ENCODE data around the gene CEP128. TPM values are rescaled to one million over a fixed set of nuclear protein-coding genes. Genes with fewer than 3 reads are reported as not detected.

The CEP128 gene
- total and polyA plus RNA-seq, 3 experiments from 2014 or later, result 5.4 to 17.1 (median 15.4) TPM

DNA sequence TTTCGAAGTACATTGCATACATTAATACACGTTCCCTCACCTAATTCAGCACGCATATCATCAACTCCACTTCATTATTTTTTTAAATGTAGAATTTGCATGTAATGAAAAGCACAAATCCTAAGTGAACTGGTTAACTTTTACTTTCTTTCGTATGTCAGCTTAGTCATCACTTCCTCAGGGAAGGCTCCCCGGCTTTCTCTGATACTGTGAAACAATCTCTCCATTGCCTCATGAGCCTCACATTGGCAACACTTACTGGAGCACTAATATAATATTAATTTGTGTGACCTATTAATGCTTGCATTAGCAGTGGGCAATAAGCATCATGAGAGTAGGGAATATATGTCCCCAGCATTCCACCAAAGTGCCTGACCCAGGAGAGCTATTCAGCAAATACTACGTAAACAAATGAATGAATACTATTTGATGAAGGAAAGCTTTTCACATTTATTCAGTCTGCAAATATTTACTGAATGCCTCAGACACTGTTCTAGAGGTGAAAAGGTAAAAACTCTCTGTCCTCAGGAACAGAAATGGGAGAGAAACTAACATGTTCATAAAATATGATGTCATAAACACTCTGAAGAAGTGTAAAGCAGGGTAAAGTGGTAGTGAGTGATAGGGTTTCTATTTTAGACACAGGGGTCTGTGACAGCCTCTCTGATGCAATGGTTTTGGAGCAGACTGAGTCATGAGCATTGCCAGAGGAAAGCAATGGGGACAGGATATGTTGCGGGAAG lies 402.7 kb downstream of the CEP128 start:
- no peaks in the 10 kb centered on the region for H3K9me3 ChIP-seq (ENCODE audit: low read length)
- H3K4me3 ChIP-seq (ENCODE audit: low read length), result no peak overlapping the region
- no peak for DNase-seq
- no peaks in the 10 kb centered on the region for H3K36me3 ChIP-seq (ENCODE audit: insufficient read depth, low read length)
- CTCF ChIA-PET, result no interaction called here
- Mint-ChIP-seq H3K27me3 (no peaks in the 10 kb centered on the region), H3K27ac (no peak overlapping the region), H3K4me3 (no peak overlapping the region), H3K36me3 (peaks cover 1 to 20% (median 4%) of the 10 kb centered on the region in 3 donors), H3K9me3 (peaks cover 11 to 22% (median 14%) of the 10 kb centered on the region in 5 donors), H3K4me1 (no peaks in the 10 kb centered on the region)
- no peaks in the 10 kb centered on the region for H3K4me1 ChIP-seq (ENCODE audit: insufficient read depth, low read length)
- no peaks in the 10 kb centered on the region for H3K27me3 ChIP-seq (ENCODE audit: insufficient read depth, low read length, poor library complexity, severe bottlenecking)
- H3K27ac ChIP-seq (ENCODE audit: low read depth, low read length), result no peak overlapping the region
- POLR2A ChIA-PET, result no interaction called here

DNA sequence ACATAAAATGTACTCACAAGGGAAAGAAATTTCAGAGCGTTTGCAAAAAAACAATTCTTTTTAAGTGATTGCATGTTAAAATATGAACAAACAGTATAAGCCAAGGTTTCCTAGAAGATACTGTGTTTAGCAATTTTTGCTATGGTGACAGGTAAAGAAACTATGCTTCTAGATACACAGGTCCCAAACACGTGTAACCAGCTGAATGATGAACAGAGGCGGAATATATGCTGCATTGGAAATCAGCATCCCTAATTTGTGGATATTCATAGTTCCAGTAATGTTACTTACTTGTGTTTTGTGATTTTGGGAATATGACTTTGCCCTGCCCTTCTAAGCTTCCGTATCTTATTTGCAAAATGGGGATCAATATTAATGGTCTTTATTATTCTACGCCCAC lies 403.9 kb downstream of the CEP128 start:
- DNase-seq, result no peak
- CTCF ChIA-PET, result no interaction called here
- H3K4me3 ChIP-seq (ENCODE audit: low read length), result no peak overlapping the region
- H3K27me3 ChIP-seq (ENCODE audit: insufficient read depth, low read length, poor library complexity, severe bottlenecking), result no peaks in the 10 kb centered on the region
- H3K9me3 Mint-ChIP-seq, result peaks cover 11 to 22% (median 14%) of the 10 kb centered on the region in 5 donors
- POLR2A ChIA-PET, result no interaction called here
- no peaks in the 10 kb centered on the region for H3K4me1 Mint-ChIP-seq
- no peak overlapping the region for H3K4me3 Mint-ChIP-seq
- H3K27me3 Mint-ChIP-seq, result no peaks in the 10 kb centered on the region
- no peaks in the 10 kb centered on the region for H3K36me3 ChIP-seq (ENCODE audit: insufficient read depth, low read length)
- peaks cover 1 to 20% (median 3%) of the 10 kb centered on the region in 3 donors for H3K36me3 Mint-ChIP-seq
- no peak overlapping the region for H3K27ac Mint-ChIP-seq
- no peak overlapping the region for H3K27ac ChIP-seq (ENCODE audit: low read depth, low read length)
- H3K4me1 ChIP-seq (ENCODE audit: insufficient read depth, low read length), result no peaks in the 10 kb centered on the region
- H3K9me3 ChIP-seq (ENCODE audit: low read length), result no peaks in the 10 kb centered on the region

DNA sequence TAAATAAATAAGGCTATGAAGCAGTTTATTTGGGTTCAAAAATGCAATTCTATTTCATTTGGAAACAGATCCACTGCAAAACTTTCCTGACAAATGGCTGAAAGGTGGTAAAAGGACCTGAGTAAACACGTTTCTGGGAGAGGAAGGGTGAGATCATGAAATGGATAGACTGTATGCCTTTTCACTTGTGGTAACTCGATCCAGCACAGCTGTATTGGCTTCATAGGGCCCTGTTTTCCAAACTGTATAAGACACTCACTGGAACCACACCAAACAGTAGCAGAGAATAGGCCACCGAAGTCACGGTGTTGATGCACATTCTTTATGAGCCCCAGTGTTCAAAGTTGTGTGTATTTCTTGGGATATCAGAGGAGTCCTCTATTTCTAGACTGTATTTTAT lies 405.1 kb downstream of the CEP128 start:
- ChIA-PET POLR2A (no interaction called here), CTCF (no interaction called here)
- H3K27me3 Mint-ChIP-seq, result no peaks in the 10 kb centered on the region

DNA sequence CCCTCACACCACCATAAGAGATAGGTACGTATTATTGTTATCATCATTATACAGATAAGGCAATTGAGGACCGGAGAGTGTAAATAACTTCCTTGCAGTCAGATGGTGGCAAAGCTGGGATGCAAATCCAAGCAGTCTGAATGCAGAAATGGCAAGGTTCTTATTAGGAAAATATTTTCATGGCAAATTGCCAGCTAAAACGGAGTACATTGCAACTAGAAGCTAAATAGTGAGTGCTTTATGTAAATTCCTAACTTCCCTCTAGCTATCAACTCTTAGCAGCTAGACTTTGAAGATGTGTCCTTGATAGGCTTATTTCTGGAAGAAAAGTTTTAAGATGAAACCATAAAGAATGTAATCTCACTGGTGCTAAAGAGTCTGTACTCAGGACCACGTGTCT lies 406.4 kb downstream of the CEP128 start:
- Histone ChIP-seq H3K4me3 (ENCODE audit: low read length) (no peak overlapping the region), H3K27me3 (ENCODE audit: insufficient read depth, low read length, poor library complexity, severe bottlenecking) (no peaks in the 10 kb centered on the region), H3K27ac (ENCODE audit: low read depth, low read length) (no peak overlapping the region), H3K9me3 (ENCODE audit: low read length) (no peaks in the 10 kb centered on the region), H3K36me3 (ENCODE audit: insufficient read depth, low read length) (no peaks in the 10 kb centered on the region), H3K4me1 (ENCODE audit: insufficient read depth, low read length) (no peaks in the 10 kb centered on the region)
- DNase-seq, result no peak
- peaks cover 3 to 10% (median 6%) of the 10 kb centered on the region in 3 donors for H3K36me3 Mint-ChIP-seq
- no peaks in the 10 kb centered on the region for H3K27me3 Mint-ChIP-seq
- ChIA-PET POLR2A (no interaction called here), CTCF (interaction anchor here (1.2 kb wide), 1 partner anchor 116 kb away, joined by 3 read pairs; no protein-coding TSS in a partner anchor)
- peaks cover 5 to 12% (median 8%) of the 10 kb centered on the region in 5 donors for H3K9me3 Mint-ChIP-seq
- no peaks in the 10 kb centered on the region for H3K4me1 Mint-ChIP-seq
- H3K27ac Mint-ChIP-seq, result no peak overlapping the region
- H3K4me3 Mint-ChIP-seq, result no peak overlapping the region

More for the DNA sequence above, 405.1 kb downstream of the CEP128 start:
- H3K4me1 Mint-ChIP-seq, result no peaks in the 10 kb centered on the region
- peaks cover 1 to 16% (median 3%) of the 10 kb centered on the region in 3 donors for H3K36me3 Mint-ChIP-seq
- H3K9me3 Mint-ChIP-seq, result peaks cover 11 to 20% (median 14%) of the 10 kb centered on the region in 5 donors
- H3K9me3 ChIP-seq (ENCODE audit: low read length), result no peaks in the 10 kb centered on the region
- no peak overlapping the region for H3K27ac Mint-ChIP-seq
- no peak overlapping the region for H3K4me3 Mint-ChIP-seq
- H3K4me1 ChIP-seq (ENCODE audit: insufficient read depth, low read length), result no peaks in the 10 kb centered on the region
- H3K36me3 ChIP-seq (ENCODE audit: insufficient read depth, low read length), result no peaks in the 10 kb centered on the region
- no peak overlapping the region for H3K4me3 ChIP-seq (ENCODE audit: low read length)
- no peak for DNase-seq
- no peak overlapping the region for H3K27ac ChIP-seq (ENCODE audit: low read depth, low read length)
- no peaks in the 10 kb centered on the region for H3K27me3 ChIP-seq (ENCODE audit: insufficient read depth, low read length, poor library complexity, severe bottlenecking)

DNA sequence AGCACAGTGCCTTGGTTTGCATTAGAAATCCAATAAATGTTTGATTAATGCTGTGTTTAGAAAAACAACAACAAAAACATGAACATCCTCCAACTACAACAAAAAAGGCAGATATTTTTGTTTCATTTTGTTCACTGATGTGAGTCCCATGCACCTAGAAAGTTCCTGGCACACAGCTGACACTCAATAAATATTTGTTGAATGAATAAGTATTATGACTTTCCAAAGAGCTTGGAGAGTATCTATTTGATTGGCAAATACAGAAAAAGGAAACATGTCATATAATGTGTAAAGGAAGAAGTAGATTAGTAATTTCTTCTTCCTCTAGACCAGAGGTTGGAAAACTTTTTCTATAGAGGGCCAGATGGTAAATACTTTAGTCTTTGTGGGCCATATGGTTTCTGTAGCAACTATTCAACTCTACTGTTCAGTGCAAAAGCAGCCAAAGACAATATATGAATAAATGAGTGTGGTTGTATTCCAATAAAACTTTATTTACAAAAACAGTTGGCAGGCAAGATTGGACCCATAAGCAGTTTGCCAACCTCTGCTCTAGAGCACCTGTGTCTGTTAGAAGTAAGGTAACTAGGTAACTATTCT lies 417.9 kb downstream of the CEP128 start:
- CTCF ChIA-PET, result no interaction called here
- DNase-seq, result no peak
- Histone ChIP-seq H3K27me3 (ENCODE audit: insufficient read depth, low read length, poor library complexity, severe bottlenecking) (no peaks in the 10 kb centered on the region), H3K9me3 (ENCODE audit: low read length) (no peaks in the 10 kb centered on the region), H3K27ac (ENCODE audit: low read depth, low read length) (no peak overlapping the region), H3K36me3 (ENCODE audit: insufficient read depth, low read length) (no peaks in the 10 kb centered on the region), H3K4me3 (ENCODE audit: low read length) (no peak overlapping the region), H3K4me1 (ENCODE audit: insufficient read depth, low read length) (no peaks in the 10 kb centered on the region)
- Mint-ChIP-seq H3K9me3 (no peaks in the 10 kb centered on the region), H3K36me3 (peaks cover 9 to 51% (median 50%) of the 10 kb centered on the region in 3 donors), H3K4me1 (no peaks in the 10 kb centered on the region), H3K27ac (no peak overlapping the region), H3K27me3 (no peaks in the 10 kb centered on the region), H3K4me3 (no peak overlapping the region)
- POLR2A ChIA-PET, result no interaction called here

DNA sequence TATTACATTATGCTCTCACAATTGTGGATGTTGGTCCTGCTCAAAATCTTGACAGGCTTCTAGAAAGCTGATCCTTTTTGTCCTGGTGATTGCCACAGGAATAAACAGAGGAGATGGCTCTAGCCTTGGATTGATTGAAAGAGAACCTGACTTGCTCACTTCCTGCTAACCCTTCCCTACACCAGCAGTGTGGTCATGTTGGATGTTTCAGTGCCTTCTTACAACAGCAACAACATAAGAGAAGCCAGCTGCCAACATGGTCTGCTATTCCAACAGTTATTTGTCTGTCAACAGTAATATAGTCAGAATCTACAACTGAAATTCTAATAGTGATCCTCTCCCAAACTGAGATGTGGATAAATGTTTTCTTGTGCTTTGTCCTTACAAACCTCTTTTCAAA lies 418.6 kb downstream of the CEP128 start:
- ChIA-PET POLR2A (no interaction called here), CTCF (no interaction called here)
- no peaks in the 10 kb centered on the region for H3K4me1 ChIP-seq (ENCODE audit: insufficient read depth, low read length)
- Mint-ChIP-seq H3K4me1 (no peaks in the 10 kb centered on the region), H3K4me3 (no peak overlapping the region), H3K9me3 (peaks cover 0 to 5% (median 2%) of the 10 kb centered on the region in 5 donors), H3K36me3 (peaks cover 14 to 56% (median 55%) of the 10 kb centered on the region in 3 donors), H3K27ac (no peak overlapping the region), H3K27me3 (no peaks in the 10 kb centered on the region)
- H3K36me3 ChIP-seq (ENCODE audit: insufficient read depth, low read length), result no peaks in the 10 kb centered on the region
- DNase-seq, result no peak
- H3K4me3 ChIP-seq (ENCODE audit: low read length), result no peak overlapping the region
- H3K27me3 ChIP-seq (ENCODE audit: insufficient read depth, low read length, poor library complexity, severe bottlenecking), result no peaks in the 10 kb centered on the region
- no peaks in the 10 kb centered on the region for H3K9me3 ChIP-seq (ENCODE audit: low read length)
- H3K27ac ChIP-seq (ENCODE audit: low read depth, low read length), result no peak overlapping the region

DNA sequence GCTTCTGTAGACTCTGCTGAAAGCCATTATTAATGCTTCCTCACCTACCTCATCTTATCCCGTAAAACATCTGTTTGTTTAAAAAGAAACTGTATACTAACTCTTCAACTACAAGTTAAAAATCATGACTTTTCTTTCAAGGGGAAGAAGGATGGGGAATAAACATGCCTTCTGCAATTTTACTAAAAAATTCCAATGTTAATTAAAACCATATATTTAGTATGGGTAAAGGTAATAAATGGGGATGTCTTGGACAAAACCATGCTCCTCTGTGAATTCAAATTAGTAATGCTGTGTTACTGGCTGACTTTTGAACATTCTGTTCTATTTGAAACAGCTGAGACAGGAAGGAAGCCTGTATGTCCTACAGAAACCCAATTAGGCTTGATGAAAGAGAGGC lies 419.1 kb downstream of the CEP128 start:
- Mint-ChIP-seq H3K4me1 (no peaks in the 10 kb centered on the region), H3K36me3 (peaks cover 19 to 62% (median 57%) of the 10 kb centered on the region in 3 donors), H3K4me3 (no peak overlapping the region), H3K27me3 (no peaks in the 10 kb centered on the region), H3K27ac (no peak overlapping the region), H3K9me3 (peaks cover 0 to 6% (median 5%) of the 10 kb centered on the region in 5 donors)
- no peak overlapping the region for H3K27ac ChIP-seq (ENCODE audit: low read depth, low read length)
- H3K4me3 ChIP-seq (ENCODE audit: low read length), result no peak overlapping the region
- H3K36me3 ChIP-seq (ENCODE audit: insufficient read depth, low read length), result no peaks in the 10 kb centered on the region
- no peaks in the 10 kb centered on the region for H3K4me1 ChIP-seq (ENCODE audit: insufficient read depth, low read length)
- no peaks in the 10 kb centered on the region for H3K9me3 ChIP-seq (ENCODE audit: low read length)
- CTCF ChIA-PET, result no interaction called here
- POLR2A ChIA-PET, result no interaction called here
- DNase-seq, result no peak
- H3K27me3 ChIP-seq (ENCODE audit: insufficient read depth, low read length, poor library complexity, severe bottlenecking), result no peaks in the 10 kb centered on the region

DNA sequence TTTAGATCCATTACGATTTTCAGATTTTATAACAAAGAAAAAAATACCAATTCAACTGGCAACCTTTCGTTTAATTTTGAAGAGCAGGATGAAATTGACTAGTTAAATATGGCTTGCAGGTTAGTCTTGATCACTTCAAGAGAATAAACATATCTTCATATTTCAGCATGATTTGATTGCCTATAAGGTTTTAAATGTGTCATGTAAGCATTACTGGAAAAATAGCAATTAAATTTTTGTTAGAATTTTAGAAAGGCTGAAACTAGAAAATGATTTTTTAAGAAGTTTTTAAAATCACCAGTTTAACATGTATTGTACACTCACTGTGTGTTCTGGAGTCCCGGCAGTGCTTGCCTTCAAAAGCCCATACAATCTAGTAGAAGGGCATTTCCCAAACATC lies 420.1 kb downstream of the CEP128 start:
- peaks cover 0 to 11% (median 6%) of the 10 kb centered on the region in 5 donors for H3K9me3 Mint-ChIP-seq
- Histone ChIP-seq H3K36me3 (ENCODE audit: insufficient read depth, low read length) (no peaks in the 10 kb centered on the region), H3K9me3 (ENCODE audit: low read length) (no peaks in the 10 kb centered on the region), H3K4me1 (ENCODE audit: insufficient read depth, low read length) (no peaks in the 10 kb centered on the region), H3K27me3 (ENCODE audit: insufficient read depth, low read length, poor library complexity, severe bottlenecking) (no peaks in the 10 kb centered on the region), H3K4me3 (ENCODE audit: low read length) (no peak overlapping the region), H3K27ac (ENCODE audit: low read depth, low read length) (no peak overlapping the region)
- DNase-seq, result no peak
- H3K4me1 Mint-ChIP-seq, result no peaks in the 10 kb centered on the region
- no peaks in the 10 kb centered on the region for H3K27me3 Mint-ChIP-seq
- no peak overlapping the region for H3K4me3 Mint-ChIP-seq
- ChIA-PET POLR2A (no interaction called here), CTCF (no interaction called here)
- H3K36me3 Mint-ChIP-seq, result peaks cover 20 to 68% (median 60%) of the 10 kb centered on the region in 3 donors
- no peak overlapping the region for H3K27ac Mint-ChIP-seq

Measured in CD8-positive, alpha-beta memory T cell (primary cell).